HepG2 (cell line): Measurements from ENCODE around the gene CCR8. TPM values are rescaled to one million over a fixed set of nuclear protein-coding genes. Genes with fewer than 3 reads are reported as not detected.

Experiments
- ATM ChIP-seq: fragments of 450-650 bp; IDR thresholded peaks from 2 replicates; pipeline ENCODE4 v1.7.1; 2017; ENCODE audit warnings: mild to moderate bottlenecking, borderline replicate concordance
- BCL6 ChIP-seq: IDR thresholded peaks from 2 replicates; pipeline ENCODE4 v1.6.1; 2016; ENCODE audit warnings: missing genetic modification reagents, missing compliant biosample characterization
- CBX5 ChIP-seq: sonication (generic); formaldehyde crosslinking; IDR thresholded peaks from 2 replicates; pipeline ENCODE4 v1.4.0; 2020; ENCODE audit warnings: missing genetic modification reagents, borderline replicate concordance
- FOXC1 ChIP-seq: sonication (generic); formaldehyde crosslinking; IDR thresholded peaks from 2 replicates; pipeline ENCODE4 v1.8.0; 2022; ENCODE audit warnings: mild to moderate bottlenecking, missing genetic modification reagents, borderline replicate concordance
- HNF4A ChIP-seq: sonication (generic); formaldehyde crosslinking; IDR thresholded peaks from 2 replicates; pipeline ENCODE4 v1.4.0; 2020; ENCODE audit warnings: missing genetic modification reagents
- HNRNPLL ChIP-seq: fragments of 200-400 bp; formaldehyde crosslinking; IDR thresholded peaks from 2 replicates; pipeline ENCODE4 v1.6.1; 2017; ENCODE audit warnings: mild to moderate bottlenecking, low read depth, low read length; ENCODE audit not compliant: poor library complexity, severe bottlenecking
- KAT8 ChIP-seq: IDR thresholded peaks from 2 replicates; pipeline ENCODE4 v1.6.1; 2016; ENCODE audit warnings: missing genetic modification reagents, missing compliant biosample characterization
- KDM1A ChIP-seq: IDR thresholded peaks from 2 replicates; pipeline ENCODE4 v1.6.1; 2016; ENCODE audit warnings: missing compliant biosample characterization
- MAZ ChIP-seq, 2 experiments: sonication (generic) in 1 of 2; formaldehyde crosslinking in 1 of 2; IDR thresholded peaks; 2 replicates each; pipeline versions ENCODE4 v1.5.0 to v1.6.1; 2012 to 2020; ENCODE audit warnings: low read depth in 2 of 2, mild to moderate bottlenecking in 2 of 2, borderline replicate concordance in 1 of 2, improper control_type of control experiment in 1 of 2, low read length in 1 of 2, missing genetic modification reagents in 1 of 2, moderate library complexity in 1 of 2
- MED1 ChIP-seq: sonication (generic); formaldehyde crosslinking; IDR thresholded peaks from 2 replicates; pipeline ENCODE4 v1.4.0; 2020; ENCODE audit warnings: missing genetic modification reagents
- PHF8 ChIP-seq: sonication (generic); formaldehyde crosslinking; IDR thresholded peaks from 2 replicates; pipeline ENCODE4 v1.5.0; 2020; ENCODE audit warnings: missing genetic modification reagents
- SAP130 ChIP-seq: IDR thresholded peaks from 2 replicates; pipeline ENCODE4 v1.6.1; 2016; ENCODE audit warnings: low read depth
- SETDB1 ChIP-seq: sonication (generic); formaldehyde crosslinking; IDR thresholded peaks from 2 replicates; pipeline ENCODE4 v1.5.1; 2020; ENCODE audit warnings: missing genetic modification reagents, mild to moderate bottlenecking, borderline replicate concordance
- ZC3H4 ChIP-seq: sonication (generic); formaldehyde crosslinking; IDR thresholded peaks from 2 replicates; pipeline ENCODE4 v1.4.0; 2020; ENCODE audit warnings: missing genetic modification reagents, borderline replicate concordance
- ZNF546 ChIP-seq: sonication (generic); formaldehyde crosslinking; conservative IDR thresholded peaks from 2 replicates; pipeline ENCODE4 v1.8.1; 2023; ENCODE audit warnings: mild to moderate bottlenecking, missing genetic modification reagents
- ZNF766 ChIP-seq: sonication (generic); formaldehyde crosslinking; IDR thresholded peaks from 2 replicates; pipeline ENCODE4 v1.5.0; 2020; ENCODE audit warnings: missing genetic modification reagents, borderline replicate concordance
- ZSCAN9 ChIP-seq: IDR thresholded peaks from 2 replicates; pipeline ENCODE4 v1.6.1; 2016; ENCODE audit warnings: borderline replicate concordance
- polyA plus RNA-seq, 8 experiments: library from polyadenylated mRNA; depleted of rRNA in 3 of 8; stranded (reverse) in 7 of 8; unstranded in 1 of 8; fragments of >200 nt; fragmentation: Illumina TruSeq in 4 of 8; extraction: Trizol in 4 of 8; gene quantifications; 2 replicates each; pipeline versions ENCODE4 v1.2.1 to v1.2.3, GENCODE V29; 2011 to 2016; ENCODE audit warnings: low read depth in 4 of 8, missing spikeins in 1 of 8, mixed read lengths in 1 of 8; ENCODE audit not compliant: insufficient read depth in 1 of 8
- total RNA-seq, 5 experiments: library from RNA; depleted of rRNA; stranded (reverse); fragments of >200 nt; fragmentation: Illumina TruSeq; extraction: Trizol; gene quantifications; 2 replicates each; pipeline ENCODE4 v1.2.3, GENCODE V29; 2016; ENCODE audit warnings: low read depth in 1 of 5
- TF ChIP-seq, protein P1 (sequence below): sonication (generic); formaldehyde crosslinking; IDR thresholded peaks from 2 replicates; pipeline ENCODE4 v1.5.1; 2020; ENCODE audit warnings: missing genetic modification reagents, mild to moderate bottlenecking, borderline replicate concordance
- TF ChIP-seq, protein P2 (sequence below), 2 experiments: sonication (generic) in 1 of 2; formaldehyde crosslinking in 1 of 2; IDR thresholded peaks; 2 replicates each; pipeline versions ENCODE4 v1.4.0 to v1.6.1; 2018 to 2020; ENCODE audit warnings: missing genetic modification reagents in 2 of 2, borderline replicate concordance in 1 of 2, low read depth in 1 of 2, mild to moderate bottlenecking in 1 of 2, missing biosample characterization in 1 of 2
- TF ChIP-seq, protein P3 (sequence below): sonication (generic); formaldehyde crosslinking; IDR thresholded peaks from 2 replicates; pipeline ENCODE4 v1.4.0; 2020; ENCODE audit warnings: missing genetic modification reagents
- TF ChIP-seq, protein P4 (sequence below): sonication (generic); formaldehyde crosslinking; IDR thresholded peaks from 2 replicates; pipeline ENCODE4 v1.4.0; 2020; ENCODE audit warnings: missing genetic modification reagents

CCR8 gene
- total and polyA plus RNA-seq, 2 of the 13 experiments (the other 11 are each of a cell fraction or from before 2014, with no cell fraction given), result not detected

DNA sequence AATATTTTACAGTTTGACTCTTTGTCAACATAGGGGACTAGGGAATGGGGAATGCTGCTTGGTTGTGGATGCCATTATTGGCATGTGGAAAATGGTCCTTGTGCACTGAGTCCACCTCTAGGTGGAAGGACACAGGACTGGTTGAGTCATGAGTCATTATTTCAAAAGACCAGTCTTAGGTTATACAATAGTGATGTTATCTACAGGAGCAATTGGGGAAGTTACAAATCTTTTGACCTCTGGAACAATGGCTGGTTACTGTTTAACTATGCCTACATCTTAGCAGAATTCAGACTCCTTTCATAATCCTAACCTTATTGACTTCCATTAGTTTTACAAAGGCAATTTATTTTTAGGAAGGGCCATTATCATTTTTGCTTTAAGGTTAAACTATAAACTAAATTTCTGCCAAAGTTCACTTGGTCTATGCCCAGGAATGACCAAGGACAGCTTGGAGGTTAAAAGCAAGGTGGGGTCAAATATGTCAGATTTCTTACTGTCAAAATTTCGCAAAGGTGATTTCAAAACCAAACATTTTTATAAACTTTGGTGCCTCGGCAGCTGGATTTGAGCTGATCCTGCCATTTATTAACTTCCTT lies 11.8 kb upstream of the CCR8 start (continued):
- 0 out of 2 replicates have a peak, but pooled peaks have one; percentile 35 for TF ChIP-seq ZNF766
- no peak for TF ChIP-seq FOXC1 (CRISPR knock-in tag)
- peak; percentile 72 for TF ChIP-seq SAP130
- no peak for TF ChIP-seq HNRNPLL
- peak; percentile 91 for TF ChIP-seq MED1 (CRISPR knock-in tag)
- peak; percentile 74 for TF ChIP-seq BCL6 (CRISPR knock-in tag)
- TF ChIP-seq, protein P1, sequence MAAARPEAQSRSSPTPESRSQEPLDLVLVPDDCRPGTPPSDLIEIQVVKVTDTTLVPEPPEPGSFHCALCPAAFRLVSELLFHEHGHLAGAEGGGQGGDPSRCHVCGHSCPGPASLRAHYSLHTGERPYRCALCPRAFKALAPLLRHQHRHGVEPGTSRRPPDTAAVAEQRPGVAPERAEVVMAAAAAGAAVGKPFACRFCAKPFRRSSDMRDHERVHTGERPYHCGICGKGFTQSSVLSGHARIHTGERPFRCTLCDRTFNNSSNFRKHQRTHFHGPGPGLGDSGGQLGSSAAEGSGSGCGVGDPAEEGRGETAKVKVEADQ, result no peak
- peak; percentile 96 for TF ChIP-seq HNF4A (CRISPR knock-in tag)
- peak; percentile 96; the same call in 1 of the 2 replicates for TF ChIP-seq ATM
- TF ChIP-seq CBX5 (CRISPR knock-in tag), result peak; percentile 99
- TF ChIP-seq PHF8 (CRISPR knock-in tag), result peak; percentile 42; the same call in 1 of the 2 replicates
- TF ChIP-seq, protein P2, sequence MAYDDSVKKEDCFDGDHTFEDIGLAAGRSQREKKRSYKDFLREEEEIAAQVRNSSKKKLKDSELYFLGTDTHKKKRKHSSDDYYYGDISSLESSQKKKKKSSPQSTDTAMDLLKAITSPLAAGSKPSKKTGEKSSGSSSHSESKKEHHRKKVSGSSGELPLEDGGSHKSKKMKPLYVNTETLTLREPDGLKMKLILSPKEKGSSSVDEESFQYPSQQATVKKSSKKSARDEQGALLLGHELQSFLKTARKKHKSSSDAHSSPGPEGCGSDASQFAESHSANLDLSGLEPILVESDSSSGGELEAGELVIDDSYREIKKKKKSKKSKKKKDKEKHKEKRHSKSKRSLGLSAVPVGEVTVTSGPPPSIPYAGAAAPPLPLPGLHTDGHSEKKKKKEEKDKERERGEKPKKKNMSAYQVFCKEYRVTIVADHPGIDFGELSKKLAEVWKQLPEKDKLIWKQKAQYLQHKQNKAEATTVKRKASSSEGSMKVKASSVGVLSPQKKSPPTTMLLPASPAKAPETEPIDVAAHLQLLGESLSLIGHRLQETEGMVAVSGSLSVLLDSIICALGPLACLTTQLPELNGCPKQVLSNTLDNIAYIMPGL (CRISPR knock-in tag; IDR thresholded peaks at IDR 0.05; ENCODE audit: borderline replicate concordance in 1 of 2, low read depth in 1 of 2), result peak in 1 of 2 experiments; percentile 60; a peak in 1 of 4 replicates
- TF ChIP-seq, protein P3, sequence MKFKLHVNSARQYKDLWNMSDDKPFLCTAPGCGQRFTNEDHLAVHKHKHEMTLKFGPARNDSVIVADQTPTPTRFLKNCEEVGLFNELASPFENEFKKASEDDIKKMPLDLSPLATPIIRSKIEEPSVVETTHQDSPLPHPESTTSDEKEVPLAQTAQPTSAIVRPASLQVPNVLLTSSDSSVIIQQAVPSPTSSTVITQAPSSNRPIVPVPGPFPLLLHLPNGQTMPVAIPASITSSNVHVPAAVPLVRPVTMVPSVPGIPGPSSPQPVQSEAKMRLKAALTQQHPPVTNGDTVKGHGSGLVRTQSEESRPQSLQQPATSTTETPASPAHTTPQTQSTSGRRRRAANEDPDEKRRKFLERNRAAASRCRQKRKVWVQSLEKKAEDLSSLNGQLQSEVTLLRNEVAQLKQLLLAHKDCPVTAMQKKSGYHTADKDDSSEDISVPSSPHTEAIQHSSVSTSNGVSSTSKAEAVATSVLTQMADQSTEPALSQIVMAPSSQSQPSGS (CRISPR knock-in tag), result peak; percentile 93
- TF ChIP-seq ZC3H4 (CRISPR knock-in tag), result no peak
- TF ChIP-seq MAZ (IDR thresholded peaks at IDR 0.05; ENCODE audit: borderline replicate concordance, low read depth, low read length), result 0 out of 2 replicates have a peak, but pooled peaks have one; percentile 33
- TF ChIP-seq MAZ (CRISPR knock-in tag; IDR thresholded peaks at IDR 0.05; ENCODE audit: low read depth), result peak; percentile 49; the same call in 1 of the 2 replicates
- TF ChIP-seq KDM1A (CRISPR knock-in tag), result peak; percentile 94
- peak; percentile 96 for TF ChIP-seq SETDB1 (CRISPR knock-in tag)
- TF ChIP-seq ZNF546 (CRISPR knock-in tag), result no peak
- TF ChIP-seq, protein P4, sequence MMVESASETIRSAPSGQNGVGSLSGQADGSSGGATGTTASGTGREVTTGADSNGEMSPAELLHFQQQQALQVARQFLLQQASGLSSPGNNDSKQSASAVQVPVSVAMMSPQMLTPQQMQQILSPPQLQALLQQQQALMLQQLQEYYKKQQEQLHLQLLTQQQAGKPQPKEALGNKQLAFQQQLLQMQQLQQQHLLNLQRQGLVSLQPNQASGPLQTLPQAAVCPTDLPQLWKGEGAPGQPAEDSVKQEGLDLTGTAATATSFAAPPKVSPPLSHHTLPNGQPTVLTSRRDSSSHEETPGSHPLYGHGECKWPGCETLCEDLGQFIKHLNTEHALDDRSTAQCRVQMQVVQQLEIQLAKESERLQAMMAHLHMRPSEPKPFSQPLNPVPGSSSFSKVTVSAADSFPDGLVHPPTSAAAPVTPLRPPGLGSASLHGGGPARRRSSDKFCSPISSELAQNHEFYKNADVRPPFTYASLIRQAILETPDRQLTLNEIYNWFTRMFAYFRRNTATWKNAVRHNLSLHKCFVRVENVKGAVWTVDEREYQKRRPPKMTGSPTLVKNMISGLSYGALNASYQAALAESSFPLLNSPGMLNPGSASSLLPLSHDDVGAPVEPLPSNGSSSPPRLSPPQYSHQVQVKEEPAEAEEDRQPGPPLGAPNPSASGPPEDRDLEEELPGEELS (CRISPR knock-in tag), result peak; percentile 70
- TF ChIP-seq ZSCAN9 (CRISPR knock-in tag), result peak; percentile 77
- peak; percentile 74 for TF ChIP-seq KAT8
